CD4-positive, CD25-positive, alpha-beta regulatory T cell (primary cell): ENCODE results near the gene NCOA3. TPM values are rescaled to one million over a fixed set of nuclear protein-coding genes. Genes with fewer than 3 reads are reported as not detected.

Experiments used
- ATAC-seq, 2 donors: fragments of 150-1000 bp; cut with Tn5 transposase; one replicate each; pipeline ENCODE4 v1.10.0; 2021; ENCODE audit warnings: low read depth in 2 of 2, moderate number of reproducible peaks in 2 of 2, moderate library complexity in 1 of 2
- DNase-seq, 3 donors: peaks; one replicate each; pipeline versions ENCODE4 v3.0.0 to v3.0.0-alpha.2; 2012 to 2022; ENCODE audit warnings: mixed read lengths in 1 of 3
- H3K27ac ChIP-seq: one replicate; pipeline ENCODE4 v1.7.0; 2013; ENCODE audit warnings: mild to moderate bottlenecking, low read length; ENCODE audit not compliant: insufficient read depth, poor library complexity, severe bottlenecking
- H3K27me3 ChIP-seq: one replicate; pipeline ENCODE4 v1.7.0; 2013; ENCODE audit warnings: low read length; ENCODE audit not compliant: control insufficient read depth, insufficient read depth
- H3K36me3 ChIP-seq: one replicate; pipeline ENCODE4 v1.7.0; 2013; ENCODE audit warnings: mild to moderate bottlenecking, low read length, moderate library complexity; ENCODE audit not compliant: control insufficient read depth, insufficient read depth
- H3K4me1 ChIP-seq: 2 replicates; pipeline ENCODE4 v1.7.0; 2013; ENCODE audit warnings: mild to moderate bottlenecking, low read length; ENCODE audit not compliant: insufficient read depth, control insufficient read depth, poor library complexity, severe bottlenecking
- H3K4me3 ChIP-seq: one replicate; pipeline ENCODE4 v1.7.0; 2013; ENCODE audit warnings: low read depth, mild to moderate bottlenecking, low read length, moderate library complexity
- H3K9me3 ChIP-seq, 2 experiments: 1 replicate in 1 of 2; 2 replicates in 1 of 2; pipeline ENCODE4 v1.7.0; 2013; ENCODE audit warnings: low read length in 2 of 2, mild to moderate bottlenecking in 1 of 2, moderate library complexity in 1 of 2; ENCODE audit not compliant: control insufficient read depth in 2 of 2
- H3K27ac Mint-ChIP-seq, 3 donors: one replicate each; pipeline ENCODE4 v1.8.0; 2020 to 2022; ENCODE audit warnings: mild to moderate bottlenecking in 3 of 3, mixed read lengths in 3 of 3, moderate library complexity in 2 of 3
- H3K27me3 Mint-ChIP-seq: one replicate; pipeline ENCODE4 v1.8.0; 2022; ENCODE audit warnings: mild to moderate bottlenecking, mixed read lengths
- H3K36me3 Mint-ChIP-seq: one replicate; pipeline ENCODE4 v1.8.0; 2020; ENCODE audit warnings: mixed read lengths
- H3K4me1 Mint-ChIP-seq, 4 donors: one replicate each; pipeline ENCODE4 v1.8.0; 2020 to 2022; ENCODE audit warnings: mixed read lengths in 4 of 4, mild to moderate bottlenecking in 1 of 4
- H3K4me3 Mint-ChIP-seq, 4 donors: one replicate each; pipeline ENCODE4 v1.8.0; 2020 to 2022; ENCODE audit warnings: mild to moderate bottlenecking in 4 of 4, mixed read lengths in 4 of 4, moderate library complexity in 3 of 4
- H3K9me3 Mint-ChIP-seq, 7 donors: one replicate each; pipeline ENCODE4 v1.8.0; 2020 to 2022; ENCODE audit warnings: mixed read lengths in 7 of 7, mild to moderate bottlenecking in 3 of 7, moderate library complexity in 2 of 7
- polyA plus RNA-seq, 4 donors: library from polyadenylated mRNA; unstranded; fragments of 300-500 nt; fragmentation: Illumina TruSeq; gene quantifications; one replicate each; pipeline ENCODE4 v1.2.3, GENCODE V29; 2021
- total RNA-seq: library from RNA; stranded (reverse); gene quantifications from one replicate; pipeline ENCODE4 v1.2.3, GENCODE V29; 2022

NCOA3 gene
- total and polyA plus RNA-seq, 5 donors from 2014 or later, result 21.4 to 86.6 (median 26.0) TPM

- peak overlapping the region in 1 of 3 donors; percentile 68 for H3K27ac Mint-ChIP-seq
- Histone ChIP-seq H3K4me1 (no peaks in the 10 kb centered on the region), H3K9me3 (no peaks in the 10 kb centered on the region), H3K27ac (no peak overlapping the region), H3K4me3 (no peak overlapping the region), H3K27me3 (no peaks in the 10 kb centered on the region), H3K36me3 (peaks cover 37% of the 10 kb centered on the region)
- H3K9me3 Mint-ChIP-seq, result no peaks in the 10 kb centered on the region
- H3K36me3 Mint-ChIP-seq, result peaks cover 7% of the 10 kb centered on the region
- H3K4me1 Mint-ChIP-seq, result peaks cover 0 to 6% (median 5%) of the 10 kb centered on the region in 4 donors
- no peak overlapping the region for H3K4me3 Mint-ChIP-seq
- ATAC-seq (no peak), DNase-seq (no peak)
- no peaks in the 10 kb centered on the region for H3K27me3 Mint-ChIP-seq
Measured at GRCh38 chr20:47661714-47662113, 160.0 kb downstream of the NCOA3 start.

GRCh38 chr20:47662483-47663353 lies 161.0 kb downstream of the NCOA3 start:
- ATAC-seq, result no peak
- H3K9me3 Mint-ChIP-seq, result no peaks in the 10 kb centered on the region
- H3K27ac Mint-ChIP-seq, result peak overlapping the region in 1 of 3 donors; percentile 12

GRCh38 chr20:47663354-47664067 lies 161.8 kb downstream of the NCOA3 start:
- H3K4me3 Mint-ChIP-seq, result no peak overlapping the region
- Histone ChIP-seq H3K27ac (no peak overlapping the region), H3K27me3 (no peaks in the 10 kb centered on the region), H3K4me1 (no peaks in the 10 kb centered on the region), H3K4me3 (no peak overlapping the region), H3K36me3 (peaks cover 24% of the 10 kb centered on the region), H3K9me3 (no peaks in the 10 kb centered on the region)
- H3K36me3 Mint-ChIP-seq, result peaks cover 3% of the 10 kb centered on the region
- peak overlapping the region in 2 of 3 donors; percentile 4 to 69 for H3K27ac Mint-ChIP-seq
- H3K27me3 Mint-ChIP-seq, result no peaks in the 10 kb centered on the region
- no peaks in the 10 kb centered on the region for H3K9me3 Mint-ChIP-seq
- H3K4me1 Mint-ChIP-seq, result peaks cover 0 to 6% (median 5%) of the 10 kb centered on the region in 4 donors
- ATAC-seq (peak; percentile 72), DNase-seq (peak; percentile 57 to 77 (median 70))

More at GRCh38 chr20:47662483-47663353, 161.0 kb downstream of the NCOA3 start:
- Histone ChIP-seq H3K4me3 (no peak overlapping the region), H3K4me1 (no peaks in the 10 kb centered on the region), H3K27me3 (no peaks in the 10 kb centered on the region), H3K36me3 (peaks cover 31% of the 10 kb centered on the region), H3K27ac (no peak overlapping the region), H3K9me3 (no peaks in the 10 kb centered on the region)
- H3K36me3 Mint-ChIP-seq, result peaks cover 7% of the 10 kb centered on the region
- no peak for DNase-seq
- H3K4me1 Mint-ChIP-seq, result peaks cover 0 to 6% (median 5%) of the 10 kb centered on the region in 4 donors
- H3K4me3 Mint-ChIP-seq, result no peak overlapping the region
- H3K27me3 Mint-ChIP-seq, result no peaks in the 10 kb centered on the region

GRCh38 chr20:47664068-47664437 lies 162.4 kb downstream of the NCOA3 start:
- Histone ChIP-seq H3K27ac (no peak overlapping the region), H3K27me3 (no peaks in the 10 kb centered on the region)
- no peaks in the 10 kb centered on the region for H3K9me3 Mint-ChIP-seq

GRCh38 chr20:47664744-47665143 lies 163.1 kb downstream of the NCOA3 start:
- Mint-ChIP-seq H3K27me3 (no peaks in the 10 kb centered on the region), H3K36me3 (peaks cover 3% of the 10 kb centered on the region), H3K4me1 (peaks cover 0 to 8% (median 5%) of the 10 kb centered on the region in 4 donors), H3K9me3 (no peaks in the 10 kb centered on the region), H3K27ac (peak overlapping the region in 1 of 3 donors; percentile 63), H3K4me3 (no peak overlapping the region)
- DNase-seq (no peak), ATAC-seq (no peak)
- Histone ChIP-seq H3K4me3 (no peak overlapping the region), H3K36me3 (peaks cover 17% of the 10 kb centered on the region), H3K9me3 (no peaks in the 10 kb centered on the region), H3K27me3 (no peaks in the 10 kb centered on the region), H3K4me1 (no peaks in the 10 kb centered on the region), H3K27ac (no peak overlapping the region)

More at GRCh38 chr20:47664068-47664437, 162.4 kb downstream of the NCOA3 start:
- Histone ChIP-seq H3K36me3 (peaks cover 19% of the 10 kb centered on the region), H3K4me1 (no peaks in the 10 kb centered on the region), H3K4me3 (no peak overlapping the region), H3K9me3 (no peaks in the 10 kb centered on the region)
- Mint-ChIP-seq H3K36me3 (peaks cover 3% of the 10 kb centered on the region), H3K27me3 (no peaks in the 10 kb centered on the region), H3K27ac (peak overlapping the region in 2 of 3 donors; percentile 4 to 69), H3K4me1 (peaks cover 0 to 8% (median 5%) of the 10 kb centered on the region in 4 donors), H3K4me3 (no peak overlapping the region)
- no peak for DNase-seq
- no peak for ATAC-seq

GRCh38 chr20:47665221-47665991 lies 163.7 kb downstream of the NCOA3 start:
- Mint-ChIP-seq H3K27me3 (no peaks in the 10 kb centered on the region), H3K4me3 (no peak overlapping the region), H3K9me3 (no peaks in the 10 kb centered on the region), H3K27ac (no peak overlapping the region), H3K4me1 (peaks cover 0 to 8% (median 5%) of the 10 kb centered on the region in 4 donors), H3K36me3 (peaks cover 3% of the 10 kb centered on the region)
- no peak overlapping the region for H3K4me3 ChIP-seq
- peaks cover 17% of the 10 kb centered on the region for H3K36me3 ChIP-seq
- H3K27me3 ChIP-seq, result no peaks in the 10 kb centered on the region
- DNase-seq (no peak), ATAC-seq (no peak)
- H3K9me3 ChIP-seq, result no peaks in the 10 kb centered on the region
- no peaks in the 10 kb centered on the region for H3K4me1 ChIP-seq
- H3K27ac ChIP-seq, result no peak overlapping the region

GRCh38 chr20:47666304-47666703 lies 164.6 kb downstream of the NCOA3 start:
- Mint-ChIP-seq H3K4me1 (peaks cover 0 to 8% (median 5%) of the 10 kb centered on the region in 4 donors), H3K4me3 (no peak overlapping the region), H3K27ac (peak overlapping the region in 1 of 3 donors; percentile 86), H3K9me3 (no peaks in the 10 kb centered on the region), H3K36me3 (peaks cover 3% of the 10 kb centered on the region), H3K27me3 (no peaks in the 10 kb centered on the region)
- peaks cover 8% of the 10 kb centered on the region for H3K36me3 ChIP-seq
- no peak for DNase-seq
- no peak for ATAC-seq
- H3K9me3 ChIP-seq, result no peaks in the 10 kb centered on the region
- H3K27ac ChIP-seq, result no peak overlapping the region
- no peak overlapping the region for H3K4me3 ChIP-seq
- H3K4me1 ChIP-seq, result no peaks in the 10 kb centered on the region
- no peaks in the 10 kb centered on the region for H3K27me3 ChIP-seq
